ENCODE measurements around the gene LPCAT1. TPM values are rescaled to one million over a fixed set of nuclear protein-coding genes. Genes with fewer than 3 reads are reported as not detected.

Gene LPCAT1
- total RNA-seq, 4 donors from 2014 or later: 8.8 to 59.4 (median 28.5) TPM

- Histone ChIP-seq H3K9me3 (no peaks in the 10 kb centered on the region), H3K4me3 (peak overlapping the region in 1 of 4 donors; percentile 11), H3K36me3 (peaks cover 0 to 30% (median 0%) of the 10 kb centered on the region in 3 donors), H3K4me1 (peaks cover 0 to 10% (median 0%) of the 10 kb centered on the region in 4 donors), H3K27me3 (no peaks in the 10 kb centered on the region), H3K27ac (peak overlapping the region in 1 of 4 donors; percentile 74)
- no peak for TF ChIP-seq CTCF (IDR thresholded peaks at IDR 0.05)
- no peak for TF ChIP-seq POLR2A (IDR thresholded peaks at IDR 0.05)
- no peak for DNase-seq
Measured at GRCh38 chr5:1483856-1484729, 39.7 kb downstream of the LPCAT1 start.

GRCh38 chr5:1483064-1483463, 40.7 kb downstream of the LPCAT1 start:
- Histone ChIP-seq H3K9me3 (no peaks in the 10 kb centered on the region), H3K27ac (peak overlapping the region in 1 of 4 donors; percentile 46), H3K4me1 (peaks cover 0 to 10% (median 0%) of the 10 kb centered on the region in 4 donors), H3K4me3 (no peak overlapping the region), H3K36me3 (peaks cover 0 to 30% (median 0%) of the 10 kb centered on the region in 3 donors), H3K27me3 (no peaks in the 10 kb centered on the region)
- no peak for DNase-seq
- TF ChIP-seq CTCF (IDR thresholded peaks at IDR 0.05) (no peak), POLR2A (IDR thresholded peaks at IDR 0.05) (no peak)

GRCh38 chr5:1481959-1482331, 41.8 kb downstream of the LPCAT1 start:
- H3K9me3 ChIP-seq: no peaks in the 10 kb centered on the region
- H3K36me3 ChIP-seq: peaks cover 0 to 21% (median 0%) of the 10 kb centered on the region in 3 donors
- no peak for TF ChIP-seq POLR2A (IDR thresholded peaks at IDR 0.05)
- TF ChIP-seq CTCF (IDR thresholded peaks at IDR 0.05): no peak
- H3K27ac ChIP-seq: peak overlapping the region in 1 of 4 donors; percentile 74
- no peak for DNase-seq
- H3K4me1 ChIP-seq: peaks cover 0 to 10% (median 0%) of the 10 kb centered on the region in 4 donors
- no peaks in the 10 kb centered on the region for H3K27me3 ChIP-seq
- H3K4me3 ChIP-seq: no peak overlapping the region

- H3K27me3 ChIP-seq: no peaks in the 10 kb centered on the region
- TF ChIP-seq CTCF (IDR thresholded peaks at IDR 0.05): no peak
- no peak for TF ChIP-seq POLR2A (IDR thresholded peaks at IDR 0.05)
- H3K4me3 ChIP-seq: no peak overlapping the region
- no peaks in the 10 kb centered on the region for H3K9me3 ChIP-seq
- no peak for DNase-seq
- peaks cover 0 to 16% (median 0%) of the 10 kb centered on the region in 3 donors for H3K36me3 ChIP-seq
- peak overlapping the region in 1 of 4 donors; percentile 74 for H3K27ac ChIP-seq
- peaks cover 0 to 10% (median 0%) of the 10 kb centered on the region in 4 donors for H3K4me1 ChIP-seq
Measured at GRCh38 chr5:1481266-1481958, 42.3 kb downstream of the LPCAT1 start.

GRCh38 chr5:1480806-1481205, 43.0 kb downstream of the LPCAT1 start:
- Histone ChIP-seq H3K36me3 (peaks cover 0 to 10% (median 0%) of the 10 kb centered on the region in 3 donors), H3K9me3 (no peaks in the 10 kb centered on the region), H3K4me3 (no peak overlapping the region), H3K4me1 (peaks cover 0 to 9% (median 0%) of the 10 kb centered on the region in 4 donors), H3K27me3 (no peaks in the 10 kb centered on the region), H3K27ac (peak overlapping the region in 2 of 4 donors; percentile 57 to 74)
- TF ChIP-seq CTCF (IDR thresholded peaks at IDR 0.05) (no peak), POLR2A (IDR thresholded peaks at IDR 0.05) (no peak)
- no peak for DNase-seq

All from Peyer's patch (tissue), 4 donors.